ENCODE data around the gene CTIF.

CTIF gene

GRCh38 chr18:48675912-48676311 lies 137.1 kb downstream of the CTIF start:
- in situ Hi-C loops (cut with HindIII; ENCODE audit: low sequenced_read_pairs), result loop anchor here (25.0 kb wide), 1 partner anchor 361 kb away; no protein-coding TSS in a partner anchor

- in situ Hi-C loops (cut with HindIII; ENCODE audit: low sequenced_read_pairs), result loop anchor here (25.0 kb wide), 1 partner anchor 361 kb away; no protein-coding TSS in a partner anchor
These were observed 137.5 kb downstream of the CTIF start for GRCh38 chr18:48676346-48676745.

- in situ Hi-C loops (cut with HindIII; ENCODE audit: low sequenced_read_pairs), result loop anchor here (25.0 kb wide), 1 partner anchor 360 kb away; no protein-coding TSS in a partner anchor
These were observed 138.0 kb downstream of the CTIF start for GRCh38 chr18:48676756-48677368.

GRCh38 chr18:48678237-48679115 lies 139.6 kb downstream of the CTIF start:
- in situ Hi-C loops (cut with HindIII; ENCODE audit: low sequenced_read_pairs), result loop anchor here (25.0 kb wide), 1 partner anchor 359 kb away; no protein-coding TSS in a partner anchor

GRCh38 chr18:48679236-48679635 lies 140.4 kb downstream of the CTIF start:
- in situ Hi-C loops (cut with HindIII; ENCODE audit: low sequenced_read_pairs), result loop anchor here (25.0 kb wide), 1 partner anchor 358 kb away; no protein-coding TSS in a partner anchor

GRCh38 chr18:48680339-48681250 lies 141.8 kb downstream of the CTIF start:
- in situ Hi-C loops (cut with HindIII; ENCODE audit: low sequenced_read_pairs), result loop anchor here (25.0 kb wide), 1 partner anchor 357 kb away; no protein-coding TSS in a partner anchor

- in situ Hi-C loops (cut with HindIII; ENCODE audit: low sequenced_read_pairs), result loop anchor here (25.0 kb wide), 1 partner anchor 355 kb away; no protein-coding TSS in a partner anchor
These were observed 143.9 kb downstream of the CTIF start for GRCh38 chr18:48682768-48683167.

- in situ Hi-C loops (cut with HindIII; ENCODE audit: low sequenced_read_pairs), result loop anchor here (25.0 kb wide), 1 partner anchor 354 kb away; no protein-coding TSS in a partner anchor
These were observed 144.4 kb downstream of the CTIF start for GRCh38 chr18:48683197-48683596.

- in situ Hi-C loops (cut with HindIII; ENCODE audit: low sequenced_read_pairs), result loop anchor here (25.0 kb wide), 1 partner anchor 354 kb away; no protein-coding TSS in a partner anchor
These were observed 144.8 kb downstream of the CTIF start for GRCh38 chr18:48683661-48684060.

- in situ Hi-C loops (cut with HindIII; ENCODE audit: low sequenced_read_pairs), result loop anchor here (25.0 kb wide), 1 partner anchor 350 kb away; no protein-coding TSS in a partner anchor
These were observed 148.7 kb downstream of the CTIF start for GRCh38 chr18:48687346-48688042.

- in situ Hi-C loops (cut with HindIII; ENCODE audit: low sequenced_read_pairs), result loop anchor here (25.0 kb wide), 1 partner anchor 348 kb away; no protein-coding TSS in a partner anchor
These were observed 150.1 kb downstream of the CTIF start for GRCh38 chr18:48688961-48689360.

- in situ Hi-C loops (cut with HindIII; ENCODE audit: low sequenced_read_pairs), result loop anchor here (25.0 kb wide), 1 partner anchor 348 kb away; no protein-coding TSS in a partner anchor
These were observed 150.7 kb downstream of the CTIF start for GRCh38 chr18:48689548-48689947.

- in situ Hi-C loops (cut with HindIII; ENCODE audit: low sequenced_read_pairs), result loop anchor here (10.0 to 25.0 kb wide), 3 partner anchors 234 to 754 kb away; no protein-coding TSS in a partner anchor
These were observed 151.7 kb downstream of the CTIF start for GRCh38 chr18:48690494-48690893.

- in situ Hi-C loops (cut with HindIII; ENCODE audit: low sequenced_read_pairs), result loop anchor here (10.0 to 25.0 kb wide), 3 partner anchors 232 to 752 kb away; no protein-coding TSS in a partner anchor
These were observed 154.2 kb downstream of the CTIF start for GRCh38 chr18:48693006-48693405.

- in situ Hi-C loops (cut with HindIII; ENCODE audit: low sequenced_read_pairs), result loop anchor here (10.0 to 25.0 kb wide), 3 partner anchors 231 to 751 kb away; no protein-coding TSS in a partner anchor
These were observed 154.9 kb downstream of the CTIF start for GRCh38 chr18:48693625-48694262.

GRCh38 chr18:48694295-48694694 lies 155.5 kb downstream of the CTIF start:
- in situ Hi-C loops (cut with HindIII; ENCODE audit: low sequenced_read_pairs), result loop anchor here (10.0 to 25.0 kb wide), 3 partner anchors 231 to 751 kb away; no protein-coding TSS in a partner anchor

GRCh38 chr18:48695671-48696070 lies 156.8 kb downstream of the CTIF start:
- in situ Hi-C loops (cut with HindIII; ENCODE audit: low sequenced_read_pairs), result loop anchor here (10.0 to 25.0 kb wide), 3 partner anchors 229 to 749 kb away; no protein-coding TSS in a partner anchor

GRCh38 chr18:48696218-48696617 lies 157.4 kb downstream of the CTIF start:
- in situ Hi-C loops (cut with HindIII; ENCODE audit: low sequenced_read_pairs), result loop anchor here (10.0 to 25.0 kb wide), 3 partner anchors 229 to 749 kb away; no protein-coding TSS in a partner anchor

Measured in DLD1 (cell line).